ENCODE results near the gene S100A4.
"Not testable (repeated sequence)": the region's sequence is repeated elsewhere in the genome, so short reads cannot be mapped to it uniquely, and the experiment has no call there.

S100A4 gene

GRCh38 chr1:153545067-153546055, at the start of gene S100A4:
Gene S100A4, minus strand, starts transcription at chr1:153545806. Its CDS starts 1,012 bp downstream, at chr1:153544794.
- DNase-seq: peak; percentile 87

DNA sequence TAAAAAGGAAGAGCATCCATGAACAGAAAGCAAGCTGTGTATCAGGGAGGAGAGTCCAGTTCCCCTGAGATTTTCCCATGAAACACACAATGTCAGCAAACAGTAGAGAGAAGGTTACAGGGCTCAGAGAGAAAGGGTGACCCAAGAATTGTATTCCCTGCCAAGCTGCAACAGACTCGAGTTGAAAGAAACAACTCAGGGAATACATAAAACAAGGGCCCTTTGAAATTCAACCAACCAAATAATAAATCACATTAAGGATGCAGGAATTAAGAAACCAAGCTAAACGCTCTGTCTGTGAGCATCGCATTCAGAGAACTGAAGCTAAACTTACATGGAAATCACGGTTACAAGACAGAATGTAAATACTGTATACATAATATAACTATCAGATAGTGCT, 47.1 kb upstream of the S100A4 start:
- DNase-seq: no peak

DNA sequence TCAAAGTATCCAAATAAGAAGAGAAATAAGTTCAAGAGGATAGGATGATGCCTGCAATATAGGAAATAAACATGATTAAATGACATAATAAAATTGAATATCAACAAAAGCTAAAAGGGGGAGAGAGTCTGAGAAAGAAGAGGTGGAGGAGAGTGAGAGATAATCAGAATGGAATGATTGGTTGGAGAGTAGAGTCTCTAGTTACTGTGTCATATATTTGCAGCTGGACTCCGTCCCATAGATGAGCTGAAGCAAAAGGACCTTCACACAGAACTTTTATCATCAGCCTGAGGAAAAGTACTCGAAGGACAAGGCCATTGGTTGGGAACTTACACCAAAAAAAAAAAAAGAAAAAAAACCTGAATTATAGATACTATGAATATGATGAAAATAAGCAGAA, 42.9 kb upstream of the S100A4 start:
- DNase-seq: no peak

DNA sequence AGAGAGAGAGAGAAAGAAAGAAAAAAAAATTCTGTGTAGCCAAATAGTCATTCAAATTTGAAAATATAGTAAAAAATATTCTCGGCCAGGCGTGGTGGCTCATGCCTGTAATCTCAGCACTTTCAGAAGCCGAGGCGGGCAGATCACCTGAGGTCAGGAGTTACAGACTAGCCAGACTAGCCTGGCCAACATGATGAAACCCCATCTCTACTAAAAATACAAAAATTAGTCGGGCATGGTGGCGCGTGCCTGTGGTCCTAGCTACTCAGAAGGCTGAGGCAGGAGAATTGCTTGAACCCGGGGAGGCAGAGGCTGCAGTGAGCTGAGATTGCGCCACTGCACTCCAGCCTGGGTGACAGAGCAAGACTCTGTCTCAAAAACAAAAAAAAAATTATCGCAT, 42.4 kb upstream of the S100A4 start:
- not testable (repeated sequence) for DNase-seq

DNA sequence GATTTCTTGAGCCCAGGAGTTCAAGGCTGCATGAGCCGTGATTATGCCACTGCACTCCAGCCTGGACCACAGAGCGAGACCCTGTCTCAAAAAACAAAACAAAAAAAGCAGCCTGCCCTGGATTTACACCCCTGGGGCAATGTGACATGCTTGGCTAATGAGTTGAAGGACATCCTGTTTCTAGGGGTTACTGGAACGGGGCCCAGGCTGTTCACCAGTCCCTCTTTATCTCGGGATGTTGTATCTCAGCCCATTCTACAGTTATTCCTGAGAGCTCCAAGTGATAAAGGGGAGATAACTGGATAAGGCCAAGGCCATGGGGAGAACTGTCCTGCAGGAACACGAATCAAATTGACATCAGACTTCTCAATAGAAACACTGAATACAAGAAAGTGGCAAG, 41.7 kb upstream of the S100A4 start:
- DNase-seq: no peak

DNA sequence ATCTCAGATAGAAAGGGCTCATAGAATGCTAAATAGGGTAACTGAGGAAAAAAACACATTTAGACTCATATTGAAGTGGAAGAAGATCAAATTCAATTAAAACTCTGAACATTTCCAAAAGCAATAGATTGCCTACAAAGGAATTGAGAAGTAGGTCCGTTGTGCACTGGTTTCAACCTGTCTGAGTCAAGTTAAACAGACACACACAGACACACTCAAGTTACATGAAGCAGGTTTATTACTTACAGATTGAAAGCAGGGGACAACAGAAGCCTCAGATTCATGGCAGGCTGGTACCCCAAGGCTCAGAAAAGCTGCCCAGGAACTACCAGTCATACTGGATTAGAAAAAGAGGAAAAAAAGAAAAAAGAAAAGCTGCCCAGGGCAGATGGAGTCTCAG, 40.7 kb upstream of the S100A4 start:
- DNase-seq: no peak

DNA sequence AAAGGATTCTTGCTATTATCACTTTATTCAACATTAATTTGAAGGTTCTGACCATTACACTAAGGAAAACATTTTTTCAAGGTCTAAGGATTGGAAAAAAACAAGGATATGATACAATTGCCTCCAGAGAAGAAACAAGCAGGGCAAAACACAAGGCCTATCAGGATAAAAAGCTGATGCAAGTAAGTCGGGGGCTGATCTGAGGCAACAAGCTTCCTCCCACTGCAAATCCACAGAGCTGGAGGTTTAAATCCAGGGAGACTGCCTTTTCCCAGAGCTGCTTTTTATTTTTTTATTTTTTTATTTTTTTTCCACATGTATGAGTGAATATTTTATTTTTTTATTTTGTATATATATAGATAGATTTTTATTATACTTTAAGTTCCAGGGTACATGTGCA, 39.4 kb upstream of the S100A4 start:
- no peak for DNase-seq

DNA sequence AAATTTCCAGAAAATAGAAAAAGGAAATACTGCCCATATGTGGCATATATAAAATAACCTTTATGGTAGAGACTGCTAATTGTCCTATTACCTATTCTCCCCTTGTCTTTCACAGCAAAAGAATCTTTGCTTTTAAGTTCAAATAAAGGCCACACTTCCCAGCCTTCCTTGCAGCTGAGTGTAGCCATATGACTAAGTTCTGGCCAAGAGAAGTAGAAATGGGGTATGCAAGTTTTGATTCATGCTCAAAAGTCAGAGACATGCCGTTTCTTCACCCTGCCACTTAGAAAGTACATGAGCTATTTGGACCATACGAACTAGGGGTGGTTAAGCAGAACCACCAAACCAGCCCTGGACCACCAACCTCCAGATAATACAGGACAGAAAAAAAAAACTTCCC, 38.4 kb upstream of the S100A4 start:
- DNase-seq: no peak

DNA sequence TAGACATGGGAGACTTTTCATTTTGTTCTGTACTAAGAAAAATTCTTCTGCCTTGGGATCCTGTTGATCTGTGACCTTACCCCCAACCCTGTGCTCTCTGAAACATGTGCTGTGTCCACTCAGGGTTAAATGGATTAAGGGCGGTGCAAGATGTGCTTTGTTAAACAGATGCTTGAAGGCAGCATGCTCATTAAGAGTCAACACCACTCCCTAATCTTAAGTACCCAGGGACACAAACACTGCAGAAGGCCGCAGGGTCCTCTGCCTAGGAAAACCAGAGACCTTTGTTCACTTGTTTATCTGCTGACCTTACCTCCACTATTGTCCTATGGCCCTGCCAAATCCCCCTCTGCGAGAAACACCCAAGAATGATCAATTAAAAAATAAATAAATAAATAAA, 37.9 kb upstream of the S100A4 start:
- not testable (repeated sequence) for DNase-seq

GRCh38 chr1:153582836-153583235, 37.2 kb upstream of the S100A4 start:
- not testable (repeated sequence) for DNase-seq

GRCh38 chr1:153578936-153579335, 33.3 kb upstream of the S100A4 start:
- DNase-seq: no peak

DNA sequence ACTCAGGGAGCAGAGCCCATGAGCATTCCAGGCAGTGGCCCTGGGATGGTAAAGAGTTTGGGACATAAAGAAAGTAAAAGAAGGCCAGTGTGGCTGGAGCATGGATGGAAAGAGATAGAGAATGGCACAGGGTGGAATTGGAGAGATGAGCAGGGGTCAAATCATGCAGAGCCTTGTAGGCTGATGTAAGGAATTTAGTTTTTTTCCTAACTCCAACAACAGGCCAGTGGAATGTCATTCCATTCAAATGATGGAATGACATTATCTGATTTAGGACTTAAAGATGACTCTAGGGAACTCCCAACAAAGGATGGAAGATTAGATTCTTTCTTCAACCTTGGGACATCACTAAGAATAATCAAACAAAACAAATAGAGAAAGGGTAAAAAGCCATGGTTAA, 32.9 kb upstream of the S100A4 start:
- no peak for DNase-seq

GRCh38 chr1:153577624-153578051, 32.0 kb upstream of the S100A4 start:
- no peak for DNase-seq

DNA sequence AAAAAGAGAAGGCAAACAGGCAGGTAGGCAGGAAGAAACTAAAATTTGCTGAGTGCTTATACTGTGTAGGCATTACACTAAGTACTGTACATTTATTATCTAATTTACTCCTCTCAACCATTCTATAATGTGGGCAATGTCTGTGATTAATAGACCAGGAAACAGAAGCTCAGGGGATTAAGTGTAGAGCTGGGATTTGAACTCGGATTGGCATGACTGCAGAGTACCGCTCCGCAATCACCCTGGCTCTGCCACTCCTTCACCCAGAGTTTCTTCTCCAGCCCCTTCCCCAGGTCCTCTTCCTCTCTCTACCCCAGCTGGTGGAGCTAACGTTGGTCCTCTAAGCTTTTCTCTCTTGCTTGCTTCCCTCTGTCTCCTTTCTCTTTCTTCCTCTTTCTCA, 31.5 kb upstream of the S100A4 start:
- DNase-seq: no peak

- DNase-seq: not testable (repeated sequence)
These were observed 29.9 kb upstream of the S100A4 start for GRCh38 chr1:153575497-153575896.

- not testable (repeated sequence) for DNase-seq
These were observed 29.5 kb upstream of the S100A4 start for GRCh38 chr1:153575081-153575491.

GRCh38 chr1:153573351-153573750, 27.7 kb upstream of the S100A4 start:
- no peak for DNase-seq

GRCh38 chr1:153572569-153573015, 27.0 kb upstream of the S100A4 start:
- DNase-seq: peak; percentile 67

- no peak for DNase-seq
These were observed 26.1 kb upstream of the S100A4 start for GRCh38 chr1:153571706-153572105.

GRCh38 chr1:153570874-153571273, 25.3 kb upstream of the S100A4 start:
- DNase-seq: no peak

GRCh38 chr1:153569465-153569864, 23.9 kb upstream of the S100A4 start:
- no peak for DNase-seq

DNA sequence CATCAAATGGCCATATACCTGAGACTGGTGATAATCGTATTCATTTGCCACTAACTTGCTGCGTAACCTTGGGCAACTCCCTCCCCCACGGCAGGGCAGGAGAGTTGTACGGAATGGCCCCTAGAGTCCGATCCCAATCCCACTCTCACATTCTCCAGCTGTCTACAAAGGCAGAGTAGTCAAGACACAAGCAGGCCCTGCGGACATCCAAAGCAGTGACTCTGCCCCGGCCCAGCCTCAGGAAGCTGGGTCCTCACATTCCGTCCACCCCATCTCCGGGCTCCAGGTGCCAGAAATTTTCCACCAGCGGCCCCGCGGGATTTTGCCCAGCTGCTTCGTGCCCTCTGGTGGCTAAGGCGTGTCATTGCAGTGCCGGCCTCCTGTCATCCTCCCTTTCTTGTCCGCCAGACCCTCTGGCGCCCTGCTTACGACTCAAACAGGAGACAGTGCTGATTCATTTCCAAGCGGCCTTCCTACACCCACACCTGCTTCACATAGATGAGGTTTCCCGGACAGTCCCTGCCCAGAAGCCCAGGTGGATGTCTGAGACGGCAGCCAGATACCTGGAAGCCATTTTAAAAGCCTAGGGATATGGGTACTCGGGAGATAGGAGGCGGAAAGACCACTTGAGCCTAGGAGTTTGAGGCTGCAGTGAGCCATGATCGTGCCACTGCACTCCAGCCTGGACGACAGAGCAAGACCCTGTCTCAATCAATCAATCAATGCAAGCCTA, 22.9 kb upstream of the S100A4 start:
- peak; percentile 70 for DNase-seq

GRCh38 chr1:153567621-153568366, 22.2 kb upstream of the S100A4 start:
- no peak for DNase-seq
